OCI-LY7 (cell line): ENCODE results near the gene COX14.

ENCODE experiments used
- EZH2phosphoT487 ChIP-seq: fragments of 200-600 bp; sonication (generic); IDR thresholded peaks from 2 replicates; pipeline ENCODE4 v1.6.1; 2018; ENCODE audit warnings: low read depth, borderline replicate concordance, mild to moderate bottlenecking, mixed run types, antibody characterized with exemption, low read length, moderate library complexity, mixed read lengths
- TF ChIP-seq, protein P1 (sequence below): fragments of 200-600 bp; sonication (generic); conservative IDR thresholded peaks from 2 replicates; pipeline ENCODE4 v1.5.1; 2014; ENCODE audit warnings: mild to moderate bottlenecking, antibody characterized with exemption, low read length, moderate library complexity, mixed read lengths

- TF ChIP-seq, protein P1, sequence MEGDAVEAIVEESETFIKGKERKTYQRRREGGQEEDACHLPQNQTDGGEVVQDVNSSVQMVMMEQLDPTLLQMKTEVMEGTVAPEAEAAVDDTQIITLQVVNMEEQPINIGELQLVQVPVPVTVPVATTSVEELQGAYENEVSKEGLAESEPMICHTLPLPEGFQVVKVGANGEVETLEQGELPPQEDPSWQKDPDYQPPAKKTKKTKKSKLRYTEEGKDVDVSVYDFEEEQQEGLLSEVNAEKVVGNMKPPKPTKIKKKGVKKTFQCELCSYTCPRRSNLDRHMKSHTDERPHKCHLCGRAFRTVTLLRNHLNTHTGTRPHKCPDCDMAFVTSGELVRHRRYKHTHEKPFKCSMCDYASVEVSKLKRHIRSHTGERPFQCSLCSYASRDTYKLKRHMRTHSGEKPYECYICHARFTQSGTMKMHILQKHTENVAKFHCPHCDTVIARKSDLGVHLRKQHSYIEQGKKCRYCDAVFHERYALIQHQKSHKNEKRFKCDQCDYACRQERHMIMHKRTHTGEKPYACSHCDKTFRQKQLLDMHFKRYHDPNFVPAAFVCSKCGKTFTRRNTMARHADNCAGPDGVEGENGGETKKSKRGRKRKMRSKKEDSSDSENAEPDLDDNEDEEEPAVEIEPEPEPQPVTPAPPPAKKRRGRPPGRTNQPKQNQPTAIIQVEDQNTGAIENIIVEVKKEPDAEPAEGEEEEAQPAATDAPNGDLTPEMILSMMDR: no peak
- TF ChIP-seq EZH2phosphoT487: no peak
Measured at GRCh38 chr12:50097952-50098351, 14.1 kb upstream of the COX14 start.
